MCF 10A (cell line): ENCODE data around the gene ATXN10. TPM values are rescaled to one million over a fixed set of nuclear protein-coding genes. Genes with fewer than 3 reads are reported as not detected.

Experiments used
- BruUV-seq: library from RNA; stranded (reverse); fragments of 400-500 nt; replicated peaks from 2 replicates; lab custom pipeline; 2021; lab: Mats Ljungman, UMichigan
- CTCF ChIA-PET: fragments of 300-600 bp; sonication (Branson Sonifier 250); formaldehyde crosslinking; extraction: SDS; loops from one replicate; lab custom pipeline; 2021; ENCODE audit warnings: antibody characterized with exemption, inconsistent platforms; lab: Yijun Ruan, JAX
- POLR2A ChIA-PET: fragments of 300-600, 350-650 bp; sonication (Branson Sonifier 250); formaldehyde crosslinking; extraction: SDS; loops from one replicate; lab custom pipeline; 2020; ENCODE audit warnings: antibody characterized with exemption, inconsistent platforms; lab: Yijun Ruan, JAX
- DNase-seq: peaks from one replicate; pipeline ENCODE4 v3.0.0-alpha.2; 2018; ENCODE audit not compliant: unreplicated experiment
- H3K27ac Mint-ChIP-seq: one replicate; pipeline ENCODE4 v1.8.0; 2022; ENCODE audit warnings: mild to moderate bottlenecking, low read depth, mixed read lengths; ENCODE audit not compliant: unreplicated experiment
- H3K27me3 Mint-ChIP-seq: one replicate; pipeline ENCODE4 v1.8.0; 2022; ENCODE audit warnings: mixed read lengths; ENCODE audit not compliant: insufficient read depth, unreplicated experiment
- H3K36me3 Mint-ChIP-seq: one replicate; pipeline ENCODE4 v1.8.0; 2022; ENCODE audit warnings: mild to moderate bottlenecking, moderate library complexity, mixed read lengths; ENCODE audit not compliant: insufficient read depth, unreplicated experiment
- H3K4me1 Mint-ChIP-seq: one replicate; pipeline ENCODE4 v1.8.0; 2022; ENCODE audit warnings: mixed read lengths; ENCODE audit not compliant: insufficient read depth, unreplicated experiment
- H3K4me3 Mint-ChIP-seq: one replicate; pipeline ENCODE4 v1.8.0; 2022; ENCODE audit warnings: mild to moderate bottlenecking, moderate library complexity, mixed read lengths; ENCODE audit not compliant: unreplicated experiment
- H3K9me3 Mint-ChIP-seq: one replicate; pipeline ENCODE4 v1.8.0; 2022; ENCODE audit warnings: mixed read lengths; ENCODE audit not compliant: unreplicated experiment
- CTCF ChIP-seq: fragments of 200-600 bp; IDR thresholded peaks from one replicate; pipeline ENCODE4 v1.8.0; 2022; ENCODE audit warnings: antibody characterized with exemption, mild to moderate bottlenecking; ENCODE audit not compliant: unreplicated experiment
- intact Hi-C: fragments of 100-400 bp; cut with micrococcal nuclease; formaldehyde crosslinking; loops from 2 replicates; pipeline ENCODE4 v1.14.1; 2022
- total RNA-seq: library from RNA; stranded (reverse); gene quantifications from 2 replicates; pipeline ENCODE4 v1.2.3, GENCODE V29; 2022

The ATXN10 gene
- total RNA-seq, 1 experiment from 2014 or later, result 193 TPM

GRCh38 chr22:45783690-45784089 is 112.1 kb downstream of the ATXN10 start:
- H3K36me3 Mint-ChIP-seq, result peaks cover 19% of the 10 kb centered on the region
- peaks cover 19% of the 10 kb centered on the region for H3K4me1 Mint-ChIP-seq
- H3K4me3 Mint-ChIP-seq, result no peak overlapping the region
- no TSS peak for BruUV-seq
- ChIA-PET POLR2A (no interaction called here), CTCF (interaction anchor here (2.1 to 2.5 kb wide), 2 partner anchors 53 to 80 kb away, joined by 7 to 12 read pairs; no protein-coding TSS in a partner anchor)
- no peak for DNase-seq
- TF ChIP-seq CTCF, result no peak
- no peaks in the 10 kb centered on the region for H3K9me3 Mint-ChIP-seq
- intact Hi-C loops, result no loop called here
- no peaks in the 10 kb centered on the region for H3K27me3 Mint-ChIP-seq
- no peak overlapping the region for H3K27ac Mint-ChIP-seq

- no peak for DNase-seq
- CTCF ChIA-PET, result interaction anchor here (0.6 to 2.5 kb wide), 6 partner anchors 9 to 140 kb away, joined by 3 to 12 read pairs (median 4); no protein-coding TSS in a partner anchor
- Mint-ChIP-seq H3K9me3 (no peaks in the 10 kb centered on the region), H3K27ac (peak overlapping the region; percentile 92), H3K36me3 (peaks cover 12% of the 10 kb centered on the region), H3K4me1 (peaks cover 19% of the 10 kb centered on the region), H3K27me3 (no peaks in the 10 kb centered on the region), H3K4me3 (no peak overlapping the region)
- no peak for TF ChIP-seq CTCF
- no TSS peak for BruUV-seq
- POLR2A ChIA-PET, result interaction anchor here (1.0 to 2.0 kb wide), 6 partner anchors 8 to 127 kb away, joined by 3 to 14 read pairs (median 6); no protein-coding TSS in a partner anchor
- intact Hi-C loops, result no loop called here
These were observed 113.0 kb downstream of the ATXN10 start for GRCh38 chr22:45784357-45785277.

GRCh38 chr22:45785458-45785857 is 113.8 kb downstream of the ATXN10 start:
- Mint-ChIP-seq H3K27ac (peak overlapping the region; percentile 92), H3K9me3 (no peaks in the 10 kb centered on the region), H3K4me3 (peak overlapping the region; percentile 25), H3K36me3 (peaks cover 12% of the 10 kb centered on the region), H3K27me3 (no peaks in the 10 kb centered on the region), H3K4me1 (peaks cover 19% of the 10 kb centered on the region)
- intact Hi-C loops, result no loop called here
- CTCF ChIA-PET, result interaction anchor here (0.6 to 2.5 kb wide), 6 partner anchors 8 to 141 kb away, joined by 3 to 12 read pairs (median 4); no protein-coding TSS in a partner anchor
- peak; percentile 85 for DNase-seq
- BruUV-seq, result no TSS peak
- POLR2A ChIA-PET, result interaction anchor here (0.8 to 2.0 kb wide), 7 partner anchors 8 to 128 kb away, joined by 3 to 14 read pairs (median 4); no protein-coding TSS in a partner anchor
- no peak for TF ChIP-seq CTCF

- H3K27ac Mint-ChIP-seq, result no peak overlapping the region
- intact Hi-C loops, result no loop called here
- peak; percentile 21 for DNase-seq
These were observed 115.1 kb downstream of the ATXN10 start for GRCh38 chr22:45786726-45787125.

More at GRCh38 chr22:45786726-45787125, 115.1 kb downstream of the ATXN10 start:
- no TSS peak for BruUV-seq
- ChIA-PET CTCF (no interaction called here), POLR2A (interaction anchor here (0.6 to 2.0 kb wide), 3 partner anchors 10 to 410 kb away, joined by 3 to 14 read pairs (median 4); no protein-coding TSS in a partner anchor)
- Mint-ChIP-seq H3K9me3 (no peaks in the 10 kb centered on the region), H3K36me3 (peaks cover 5% of the 10 kb centered on the region), H3K4me3 (no peak overlapping the region), H3K27me3 (no peaks in the 10 kb centered on the region), H3K4me1 (peaks cover 19% of the 10 kb centered on the region)
- TF ChIP-seq CTCF, result no peak
